GM12878 (cell line): Measurements from ENCODE around the gene FHOD3. TPM values are rescaled to one million over a fixed set of nuclear protein-coding genes. Genes with fewer than 3 reads are reported as not detected.

Source experiments
- ATAC-seq: fragments of 200-7000 bp; cut with Tn5 transposase; 3 replicates; pipeline ENCODE4 v1.9.1; 2020; ENCODE audit warnings: mild to moderate bottlenecking, moderate library complexity
- BruUV-seq: library from RNA; stranded (reverse); fragments of 400-500 nt; replicated peaks from 2 replicates; lab custom pipeline; 2021; lab: Mats Ljungman, UMichigan
- CTCF ChIA-PET: fragments of 300-600 bp; sonication (Branson Sonifier 250); formaldehyde crosslinking; extraction: SDS; loops from one replicate; lab custom pipeline; 2021; ENCODE audit warnings: inconsistent platforms; lab: Yijun Ruan, JAX
- POLR2A ChIA-PET: fragments of 350-600 bp; formaldehyde crosslinking; extraction: SDS; loops from one replicate; lab custom pipeline; 2021; ENCODE audit warnings: inconsistent platforms; lab: Charles Lee
- RAD21 ChIA-PET: fragments of 300-600 bp; sonication (Branson Sonifier 250); formaldehyde crosslinking; loops from one replicate; lab custom pipeline; 2023; ENCODE audit warnings: antibody characterized with exemption; ENCODE audit not compliant: unreplicated experiment; lab: Charles Lee
- SMC1A ChIA-PET: fragments of 300-600 bp; sonication (Branson Sonifier 250); formaldehyde crosslinking; loops from one replicate; lab custom pipeline; 2023; ENCODE audit not compliant: unreplicated experiment, uncharacterized antibody; lab: Charles Lee
- DNase-seq: peaks from one replicate; pipeline ENCODE4 v3.0.0-alpha.2; 2011; ENCODE audit warnings: low read depth, low spot score
- FAIRE-seq: peaks from 3 replicates; lab custom pipeline; 2011; peaks lifted over from hg19 to GRCh38; lab: Jason Lieb, UNC
- H2AFZ ChIP-seq: 2 replicates; pipeline ENCODE4 v1.6.0; 2011; ENCODE audit warnings: low read depth, low read length, control low read depth; ENCODE audit not compliant: control insufficient read depth
- H3K27ac ChIP-seq: 2 replicates; pipeline ENCODE4 v1.5.1; 2011; ENCODE audit warnings: control low read depth; ENCODE audit not compliant: control insufficient read depth, insufficient read depth
- H3K27me3 ChIP-seq, 2 experiments: replicated peaks in 1 of 2; 2 replicates each; pipeline versions ENCODE4 v1.6.0 to v1.6.1; 2011; ENCODE audit warnings: low read length in 1 of 2; ENCODE audit not compliant: control insufficient read depth in 2 of 2, insufficient read depth in 2 of 2
- H3K36me3 ChIP-seq, 2 experiments: 2 replicates each; pipeline ENCODE4 v1.5.1; 2011; ENCODE audit warnings: low read length in 1 of 2; ENCODE audit not compliant: control insufficient read depth in 2 of 2, insufficient read depth in 2 of 2
- H3K4me1 ChIP-seq: 2 replicates; pipeline ENCODE4 v1.6.1; 2011; ENCODE audit warnings: mild to moderate bottlenecking, low read length, moderate library complexity, mixed read lengths; ENCODE audit not compliant: control insufficient read depth, insufficient read depth
- H3K4me2 ChIP-seq: 2 replicates; pipeline ENCODE4 v1.6.0; 2011; ENCODE audit warnings: control low read depth; ENCODE audit not compliant: control insufficient read depth, insufficient read depth
- H3K4me3 ChIP-seq: fragments of 200-600 bp; sonication (generic); 2 replicates; pipeline ENCODE4 v1.5.1; 2016
- H3K79me2 ChIP-seq: 2 replicates; pipeline ENCODE4 v1.6.0; 2011; ENCODE audit warnings: low read length; ENCODE audit not compliant: control insufficient read depth, insufficient read depth
- H3K9ac ChIP-seq: 2 replicates; pipeline ENCODE4 v1.8.0; 2011; ENCODE audit warnings: low read length, control low read depth, mixed read lengths; ENCODE audit not compliant: control insufficient read depth, insufficient read depth
- H3K9me3 ChIP-seq: replicated peaks from 3 replicates; pipeline ENCODE4 v1.5.1; 2011; ENCODE audit warnings: mild to moderate bottlenecking, low read length; ENCODE audit not compliant: control insufficient read depth, insufficient read depth
- H4K20me1 ChIP-seq: 2 replicates; pipeline ENCODE4 v1.6.0; 2011; ENCODE audit not compliant: control insufficient read depth, insufficient read depth
- ATF2 ChIP-seq: IDR thresholded peaks from 2 replicates; pipeline ENCODE4 v1.6.1; 2012; ENCODE audit warnings: low read length, inconsistent platforms
- BRCA1 ChIP-seq: IDR thresholded peaks from 2 replicates; pipeline ENCODE4 v1.6.1; 2011; ENCODE audit warnings: low read depth, low read length, improper control_type of control experiment
- CBFB ChIP-seq: IDR thresholded peaks from 2 replicates; pipeline ENCODE4 v1.6.1; 2016; ENCODE audit warnings: antibody characterized with exemption, low read depth
- ESRRA ChIP-seq: IDR thresholded peaks from 2 replicates; pipeline ENCODE4 v1.6.1; 2012; ENCODE audit warnings: mild to moderate bottlenecking, low read length, improper control_type of control experiment
- FOS ChIP-seq: IDR thresholded peaks from 3 replicates; pipeline ENCODE4 v1.6.1; 2011; ENCODE audit warnings: borderline replicate concordance; ENCODE audit not compliant: insufficient read length; ENCODE audit errors: extremely low read depth
- HDGF ChIP-seq: fragments of 450-650 bp; IDR thresholded peaks from 2 replicates; pipeline ENCODE4 v1.6.1; 2016; ENCODE audit warnings: antibody characterized with exemption
- NR2C1 ChIP-seq: fragments of 450-650 bp; IDR thresholded peaks from 2 replicates; pipeline ENCODE4 v1.6.1; 2017; ENCODE audit warnings: antibody characterized with exemption, mild to moderate bottlenecking, moderate library complexity
- POLR2AphosphoS2 ChIP-seq: IDR thresholded peaks from 2 replicates; pipeline ENCODE4 v1.6.1; 2011; ENCODE audit warnings: low read depth, mild to moderate bottlenecking, low read length, improper control_type of control experiment, moderate library complexity
- RAD21 ChIP-seq: IDR thresholded peaks from 2 replicates; pipeline ENCODE4 v1.6.1; 2011; ENCODE audit warnings: mild to moderate bottlenecking, low read depth, low read length, moderate library complexity; ENCODE audit not compliant: insufficient read depth
- RUNX3 ChIP-seq: IDR thresholded peaks from 2 replicates; pipeline ENCODE4 v1.6.1; 2012; ENCODE audit warnings: low read length, inconsistent platforms
- SP1 ChIP-seq: IDR thresholded peaks from one replicate; pipeline ENCODE4 v1.6.1; 2011; ENCODE audit warnings: low read depth, low read length
- SRF ChIP-seq, 2 experiments: IDR thresholded peaks; 2 replicates each; pipeline ENCODE4 v1.6.1; 2011; ENCODE audit warnings: low read depth in 2 of 2, low read length in 2 of 2, mild to moderate bottlenecking in 1 of 2, moderate library complexity in 1 of 2
- TBL1XR1 ChIP-seq: IDR thresholded peaks from 2 replicates; pipeline ENCODE4 v1.6.1; 2012; ENCODE audit warnings: low read depth, low read length, improper control_type of control experiment
- ZNF24 ChIP-seq: fragments of 450-650 bp; IDR thresholded peaks from 2 replicates; pipeline ENCODE4 v1.6.1; 2017; ENCODE audit warnings: antibody characterized with exemption, mild to moderate bottlenecking
- ZNF274 ChIP-seq: IDR thresholded peaks from one replicate; pipeline ENCODE4 v1.8.0; 2011; ENCODE audit not compliant: insufficient read length, insufficient read depth
- WGBS: methylation state at CpG from one replicate; pipeline ENCODE4 v1.1.6; 2016; ENCODE audit warnings: low lambda C conversion rate; ENCODE audit not compliant: insufficient replicate concordance, insufficient coverage; ENCODE audit errors: missing lambda C conversion rate; 5-methylcytosine and 5-hydroxymethylcytosine counted together
- in situ Hi-C: fragments of 300-500 bp; cut with MboI; formaldehyde crosslinking; loops from 9 replicates; pipeline ENCODE4 v1.14.3; 2018; ENCODE audit warnings: mixed read lengths
- intact Hi-C: fragments of 100-400 bp; cut with micrococcal nuclease; formaldehyde crosslinking; loops from one replicate; pipeline ENCODE4 v1.14.2; 2022; ENCODE audit not compliant: unreplicated experiment
- polyA plus RNA-seq, 11 experiments: library from polyadenylated mRNA; depleted of rRNA in 4 of 11; unstranded in 6 of 11; stranded (reverse) in 5 of 11; fragments of >200 nt; fragmentation: Nextera tagmentation in 4 of 11; fragmentation: Illumina TruSeq in 1 of 11; extraction: Ambion mirVana in 4 of 11; extraction: Trizol in 1 of 11; gene quantifications; 1 replicate in 1 of 11; 2 replicates in 10 of 11; pipeline versions ENCODE4 v1.2.1 to v1.2.3, GENCODE V29; 2011 to 2016; ENCODE audit warnings: inconsistent platforms in 2 of 11, missing spikeins in 2 of 11, low read depth in 1 of 11
- total RNA-seq, 4 experiments: library from RNA; depleted of rRNA in 3 of 4; stranded (reverse); fragments of >200 nt in 3 of 4; fragmentation: Illumina TruSeq in 1 of 4; extraction: Trizol in 1 of 4; gene quantifications; 2 replicates each; pipeline versions ENCODE4 v1.2.1 to v1.2.3, GENCODE V29; 2013 to 2021
- TF ChIP-seq, protein P1 (sequence below): IDR thresholded peaks from 2 replicates; pipeline ENCODE4 v1.6.1; 2012; ENCODE audit warnings: improper control_type of control experiment, low read depth, low read length; ENCODE audit not compliant: insufficient replicate concordance
- TF ChIP-seq, protein P2 (sequence below): IDR thresholded peaks from 2 replicates; pipeline ENCODE4 v1.6.1; 2011; ENCODE audit warnings: borderline replicate concordance, low read depth, mild to moderate bottlenecking, moderate library complexity, low read length; ENCODE audit not compliant: insufficient read depth, poor library complexity, severe bottlenecking

FHOD3 gene
- total and polyA plus RNA-seq, 10 of the 15 experiments (the other 5 are each of a cell fraction or from before 2014, with no cell fraction given) = 0.77 to 26.7 (median 10.4) TPM

- intact Hi-C loops (no loop called here), in situ Hi-C loops (no loop called here)
- H3K36me3 ChIP-seq = no peaks in the 10 kb centered on the region
- H3K27me3 ChIP-seq = no peaks in the 10 kb centered on the region
- RAD21 ChIA-PET = no interaction called here
- no peak overlapping the region for H3K4me2 ChIP-seq
- no peak overlapping the region for H3K9ac ChIP-seq
- no peak overlapping the region for H3K27ac ChIP-seq
- FAIRE-seq (no peak), DNase-seq (no peak), ATAC-seq (no peak)
- H3K4me1 ChIP-seq = no peaks in the 10 kb centered on the region
- H3K9me3 ChIP-seq = no peaks in the 10 kb centered on the region
- BruUV-seq = no TSS peak
- POLR2A ChIA-PET = interaction anchor here (0.6 kb wide), 1 partner anchor 240 kb away, joined by 3 read pairs; no protein-coding TSS in a partner anchor
- CTCF ChIA-PET = interaction anchor here (0.6 to 2.4 kb wide), 2 partner anchors 24 to 753 kb away, joined by 3 to 15 read pairs; no protein-coding TSS in a partner anchor
- SMC1A ChIA-PET = interaction anchor here (1.5 to 1.8 kb wide), 2 partner anchors 8 to 14 kb away, joined by 3 to 6 read pairs; no protein-coding TSS in a partner anchor
- no peak overlapping the region for H2AFZ ChIP-seq
- no peak overlapping the region for H3K4me3 ChIP-seq
- WGBS = 29% methylated on average over 6 of the region's 6 CpGs
- no peaks in the 10 kb centered on the region for H4K20me1 ChIP-seq
- no peaks in the 10 kb centered on the region for H3K79me2 ChIP-seq
- TF ChIP-seq RAD21 (no peak), HDGF (no peak), CBFB (no peak), TBL1XR1 (no peak), RUNX3 (no peak), FOS (no peak), BRCA1 (no peak), ZNF274 (no peak), ATF2 (no peak), ESRRA (no peak), NR2C1 (no peak), SRF (IDR thresholded peaks at IDR 0.05; ENCODE audit: low read depth in 2 of 2, low read length in 2 of 2) (no peak), ZNF24 (no peak), SP1 (no peak), POLR2AphosphoS2 (no peak)
- TF ChIP-seq, protein P1, sequence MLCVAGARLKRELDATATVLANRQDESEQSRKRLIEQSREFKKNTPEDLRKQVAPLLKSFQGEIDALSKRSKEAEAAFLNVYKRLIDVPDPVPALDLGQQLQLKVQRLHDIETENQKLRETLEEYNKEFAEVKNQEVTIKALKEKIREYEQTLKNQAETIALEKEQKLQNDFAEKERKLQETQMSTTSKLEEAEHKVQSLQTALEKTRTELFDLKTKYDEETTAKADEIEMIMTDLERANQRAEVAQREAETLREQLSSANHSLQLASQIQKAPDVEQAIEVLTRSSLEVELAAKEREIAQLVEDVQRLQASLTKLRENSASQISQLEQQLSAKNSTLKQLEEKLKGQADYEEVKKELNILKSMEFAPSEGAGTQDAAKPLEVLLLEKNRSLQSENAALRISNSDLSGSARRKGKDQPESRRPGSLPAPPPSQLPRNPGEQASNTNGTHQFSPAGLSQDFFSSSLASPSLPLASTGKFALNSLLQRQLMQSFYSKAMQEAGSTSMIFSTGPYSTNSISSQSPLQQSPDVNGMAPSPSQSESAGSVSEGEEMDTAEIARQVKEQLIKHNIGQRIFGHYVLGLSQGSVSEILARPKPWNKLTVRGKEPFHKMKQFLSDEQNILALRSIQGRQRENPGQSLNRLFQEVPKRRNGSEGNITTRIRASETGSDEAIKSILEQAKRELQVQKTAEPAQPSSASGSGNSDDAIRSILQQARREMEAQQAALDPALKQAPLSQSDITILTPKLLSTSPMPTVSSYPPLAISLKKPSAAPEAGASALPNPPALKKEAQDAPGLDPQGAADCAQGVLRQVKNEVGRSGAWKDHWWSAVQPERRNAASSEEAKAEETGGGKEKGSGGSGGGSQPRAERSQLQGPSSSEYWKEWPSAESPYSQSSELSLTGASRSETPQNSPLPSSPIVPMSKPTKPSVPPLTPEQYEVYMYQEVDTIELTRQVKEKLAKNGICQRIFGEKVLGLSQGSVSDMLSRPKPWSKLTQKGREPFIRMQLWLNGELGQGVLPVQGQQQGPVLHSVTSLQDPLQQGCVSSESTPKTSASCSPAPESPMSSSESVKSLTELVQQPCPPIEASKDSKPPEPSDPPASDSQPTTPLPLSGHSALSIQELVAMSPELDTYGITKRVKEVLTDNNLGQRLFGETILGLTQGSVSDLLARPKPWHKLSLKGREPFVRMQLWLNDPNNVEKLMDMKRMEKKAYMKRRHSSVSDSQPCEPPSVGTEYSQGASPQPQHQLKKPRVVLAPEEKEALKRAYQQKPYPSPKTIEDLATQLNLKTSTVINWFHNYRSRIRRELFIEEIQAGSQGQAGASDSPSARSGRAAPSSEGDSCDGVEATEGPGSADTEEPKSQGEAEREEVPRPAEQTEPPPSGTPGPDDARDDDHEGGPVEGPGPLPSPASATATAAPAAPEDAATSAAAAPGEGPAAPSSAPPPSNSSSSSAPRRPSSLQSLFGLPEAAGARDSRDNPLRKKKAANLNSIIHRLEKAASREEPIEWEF = no peak
- TF ChIP-seq, protein P2, sequence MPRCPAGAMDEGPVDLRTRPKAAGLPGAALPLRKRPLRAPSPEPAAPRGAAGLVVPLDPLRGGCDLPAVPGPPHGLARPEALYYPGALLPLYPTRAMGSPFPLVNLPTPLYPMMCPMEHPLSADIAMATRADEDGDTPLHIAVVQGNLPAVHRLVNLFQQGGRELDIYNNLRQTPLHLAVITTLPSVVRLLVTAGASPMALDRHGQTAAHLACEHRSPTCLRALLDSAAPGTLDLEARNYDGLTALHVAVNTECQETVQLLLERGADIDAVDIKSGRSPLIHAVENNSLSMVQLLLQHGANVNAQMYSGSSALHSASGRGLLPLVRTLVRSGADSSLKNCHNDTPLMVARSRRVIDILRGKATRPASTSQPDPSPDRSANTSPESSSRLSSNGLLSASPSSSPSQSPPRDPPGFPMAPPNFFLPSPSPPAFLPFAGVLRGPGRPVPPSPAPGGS = no peak
Observed at GRCh38 chr18:36711813-36712444, 414.4 kb downstream of the FHOD3 start.
